Measurements from ENCODE around the gene LPP.

- TF ChIP-seq CTCF (IDR thresholded peaks at IDR 0.05; ENCODE audit: borderline replicate concordance, extremely low read depth, low read length, poor library complexity, severe bottlenecking) = no peak
- TF ChIP-seq EZH2 (IDR thresholded peaks at IDR 0.05; ENCODE audit: borderline replicate concordance, low read depth, low read length, severe bottlenecking) = no peak
Observed at GRCh38 chr3:188760408-188760807, 606.5 kb downstream of the LPP start.

Data from DND-41 (cell line).